HL-60 (cell line): Measurements from ENCODE around the gene LY86.

Source experiments
- REST ChIP-seq: IDR thresholded peaks from 2 replicates; pipeline ENCODE4 v1.6.1; 2012; ENCODE audit warnings: low read depth; ENCODE audit not compliant: insufficient replicate concordance
- SPI1 ChIP-seq: IDR thresholded peaks from 2 replicates; pipeline ENCODE4 v1.6.1; 2012; ENCODE audit warnings: low read depth, mild to moderate bottlenecking, borderline replicate concordance
- TF ChIP-seq, protein P1 (sequence below): IDR thresholded peaks from one replicate; pipeline ENCODE4 v1.5.1; 2011; ENCODE audit warnings: low read length, control low read depth, inconsistent platforms; ENCODE audit not compliant: insufficient read depth

- TF ChIP-seq REST: no peak
- TF ChIP-seq, protein P1, sequence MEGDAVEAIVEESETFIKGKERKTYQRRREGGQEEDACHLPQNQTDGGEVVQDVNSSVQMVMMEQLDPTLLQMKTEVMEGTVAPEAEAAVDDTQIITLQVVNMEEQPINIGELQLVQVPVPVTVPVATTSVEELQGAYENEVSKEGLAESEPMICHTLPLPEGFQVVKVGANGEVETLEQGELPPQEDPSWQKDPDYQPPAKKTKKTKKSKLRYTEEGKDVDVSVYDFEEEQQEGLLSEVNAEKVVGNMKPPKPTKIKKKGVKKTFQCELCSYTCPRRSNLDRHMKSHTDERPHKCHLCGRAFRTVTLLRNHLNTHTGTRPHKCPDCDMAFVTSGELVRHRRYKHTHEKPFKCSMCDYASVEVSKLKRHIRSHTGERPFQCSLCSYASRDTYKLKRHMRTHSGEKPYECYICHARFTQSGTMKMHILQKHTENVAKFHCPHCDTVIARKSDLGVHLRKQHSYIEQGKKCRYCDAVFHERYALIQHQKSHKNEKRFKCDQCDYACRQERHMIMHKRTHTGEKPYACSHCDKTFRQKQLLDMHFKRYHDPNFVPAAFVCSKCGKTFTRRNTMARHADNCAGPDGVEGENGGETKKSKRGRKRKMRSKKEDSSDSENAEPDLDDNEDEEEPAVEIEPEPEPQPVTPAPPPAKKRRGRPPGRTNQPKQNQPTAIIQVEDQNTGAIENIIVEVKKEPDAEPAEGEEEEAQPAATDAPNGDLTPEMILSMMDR: no peak
- no peak for TF ChIP-seq SPI1
These were observed 23.5 kb upstream of the LY86 start for GRCh38 chr6:6565069-6565468.
